SK-N-SH (cell line): Measurements from ENCODE around the gene ASIC1. TPM values are rescaled to one million over a fixed set of nuclear protein-coding genes. Genes with fewer than 3 reads are reported as not detected.

Source experiments
- CTCF ChIA-PET: fragments of 300-600, 350-600 bp; formaldehyde crosslinking; extraction: SDS; loops from one replicate; lab custom pipeline; 2021; lab: Yijun Ruan, JAX
- POLR2A ChIA-PET: fragments of 350-600 bp; sonication (Branson Sonifier 250); formaldehyde crosslinking; extraction: SDS; loops from one replicate; lab custom pipeline; 2020; ENCODE audit warnings: antibody characterized with exemption, inconsistent platforms; lab: Yijun Ruan, JAX
- DNase-seq: peaks from one replicate; pipeline ENCODE4 v3.0.0; 2012
- H2AFZ ChIP-seq: fragments of 200-600 bp; sonication (generic); 2 replicates; pipeline ENCODE4 v1.8.1; 2016; ENCODE audit warnings: antibody characterized with exemption, mild to moderate bottlenecking, low read depth
- H3F3A ChIP-seq: fragments of 200-600 bp; sonication (generic); replicated peaks from 2 replicates; pipeline ENCODE3; 2016; ENCODE audit warnings: antibody characterized with exemption, mild to moderate bottlenecking; ENCODE audit not compliant: insufficient read depth
- H3K27ac ChIP-seq, 2 experiments: fragments of 200-500 bp in 1 of 2; fragments of 200-600 bp in 1 of 2; sonication (Bioruptor generic) in 1 of 2; sonication (generic), shearing (Covaris generic) in 1 of 2; 2 replicates each; pipeline versions ENCODE4 v1.5.1 to v1.6.1; 2014 to 2016; ENCODE audit warnings: low read depth in 2 of 2, inconsistent platforms in 1 of 2, low read length in 1 of 2, mild to moderate bottlenecking in 1 of 2, mixed read lengths in 1 of 2
- H3K27me3 ChIP-seq: fragments of 200-600 bp; sonication (generic), shearing (Covaris generic); 2 replicates; pipeline ENCODE4 v1.6.1; 2016; ENCODE audit warnings: mixed run types; ENCODE audit not compliant: insufficient read depth
- H3K36me3 ChIP-seq, 2 experiments: fragments of 200-500 bp in 1 of 2; fragments of 200-600 bp in 1 of 2; sonication (Bioruptor generic) in 1 of 2; sonication (generic) in 1 of 2; replicated peaks in 1 of 2; 2 replicates each; pipeline versions ENCODE3 to v1.5.1; 2014 to 2016; ENCODE audit warnings: low read length in 1 of 2, mild to moderate bottlenecking in 1 of 2; ENCODE audit not compliant: insufficient read depth in 2 of 2, control insufficient read depth in 1 of 2
- H3K4me1 ChIP-seq, 2 experiments: fragments of 200-500 bp in 1 of 2; fragments of 200-600 bp in 1 of 2; sonication (Bioruptor generic) in 1 of 2; sonication (generic), shearing (Covaris generic) in 1 of 2; 2 replicates each; pipeline versions ENCODE4 v1.5.1 to v1.6.1; 2014 to 2016; ENCODE audit warnings: low read depth in 1 of 2, low read length in 1 of 2, mixed run types in 1 of 2; ENCODE audit not compliant: insufficient read depth in 2 of 2, control insufficient read depth in 1 of 2
- H3K4me2 ChIP-seq: fragments of 200-600 bp; sonication (generic), shearing (Covaris generic); 2 replicates; pipeline ENCODE4 v1.6.1; 2017; ENCODE audit warnings: mixed run types
- H3K4me3 ChIP-seq, 2 experiments: fragments of 200-500 bp in 1 of 2; fragments of 200-600 bp in 1 of 2; sonication (Bioruptor generic) in 1 of 2; sonication (generic), shearing (Covaris generic) in 1 of 2; 2 replicates each; pipeline versions ENCODE4 v1.5.1 to v1.8.1; 2014 to 2016; ENCODE audit warnings: low read depth in 2 of 2, inconsistent platforms in 1 of 2, low read length in 1 of 2, mild to moderate bottlenecking in 1 of 2, mixed read lengths in 1 of 2, moderate library complexity in 1 of 2
- H3K79me2 ChIP-seq: fragments of 200-600 bp; sonication (generic); 2 replicates; pipeline ENCODE4 v1.8.1; 2017; ENCODE audit warnings: mild to moderate bottlenecking; ENCODE audit not compliant: insufficient read depth
- H3K9ac ChIP-seq: fragments of 200-600 bp; sonication (generic); 2 replicates; pipeline ENCODE4 v1.6.1; 2017; ENCODE audit warnings: mixed run types
- H3K9me2 ChIP-seq: fragments of 200-600 bp; sonication (generic); 2 replicates; pipeline ENCODE4 v1.6.1; 2017; ENCODE audit warnings: mixed run types
- H3K9me3 ChIP-seq: fragments of 200-600 bp; sonication (generic); 2 replicates; pipeline ENCODE4 v1.6.1; 2017; ENCODE audit warnings: mixed run types, mild to moderate bottlenecking, moderate library complexity
- H4K20me1 ChIP-seq: fragments of 200-600 bp; sonication (generic); 2 replicates; pipeline ENCODE4 v1.6.1; 2017; ENCODE audit warnings: mild to moderate bottlenecking, mixed run types; ENCODE audit not compliant: insufficient read depth
- CTCF ChIP-seq: fragments of 200-600 bp; sonication (generic); IDR thresholded peaks from 2 replicates; pipeline ENCODE4 v1.6.1; 2017; ENCODE audit warnings: antibody characterized with exemption, mild to moderate bottlenecking, moderate library complexity
- ELF1 ChIP-seq: IDR thresholded peaks from 2 replicates; pipeline ENCODE4 v1.4.0; 2012
- EZH2phosphoT487 ChIP-seq: fragments of 200-600 bp; sonication (generic); IDR thresholded peaks from 2 replicates; pipeline ENCODE4 v1.6.1; 2017; ENCODE audit warnings: low read depth, mixed run types, mild to moderate bottlenecking, antibody characterized with exemption, moderate library complexity, borderline replicate concordance
- FOXJ3 ChIP-seq: sonication (generic); formaldehyde crosslinking; IDR thresholded peaks from 2 replicates; pipeline ENCODE4 v1.5.1; 2020; ENCODE audit warnings: mild to moderate bottlenecking, missing genetic modification reagents
- FOXM1 ChIP-seq: IDR thresholded peaks from 2 replicates; pipeline ENCODE4 v1.4.0; 2012; ENCODE audit warnings: low read depth, mild to moderate bottlenecking
- GATA2 ChIP-seq: sonication (generic); formaldehyde crosslinking; IDR thresholded peaks from 2 replicates; pipeline ENCODE4 v1.5.0; 2020; ENCODE audit warnings: mild to moderate bottlenecking, missing genetic modification reagents
- JUND ChIP-seq: IDR thresholded peaks from 2 replicates; pipeline ENCODE4 v1.4.0; 2012
- MEF2A ChIP-seq: IDR thresholded peaks from 2 replicates; pipeline ENCODE4 v1.4.0; 2012; ENCODE audit warnings: low read depth, borderline replicate concordance
- NFIC ChIP-seq: IDR thresholded peaks from 2 replicates; pipeline ENCODE4 v1.4.0; 2012; ENCODE audit warnings: borderline replicate concordance
- NRF1 ChIP-seq: IDR thresholded peaks from 2 replicates; pipeline ENCODE4 v1.6.1; 2012; ENCODE audit warnings: low read depth, mild to moderate bottlenecking, low read length
- RCOR1 ChIP-seq: fragments of 150-350 bp; IDR thresholded peaks from 2 replicates; pipeline ENCODE4 v1.6.1; 2017; ENCODE audit warnings: antibody characterized with exemption, low read length
- REST ChIP-seq: IDR thresholded peaks from 2 replicates; pipeline ENCODE4 v1.6.1; 2012; ENCODE audit warnings: mild to moderate bottlenecking, low read depth, low read length, moderate library complexity
- RXRA ChIP-seq: IDR thresholded peaks from 2 replicates; pipeline ENCODE4 v1.4.0; 2012; ENCODE audit warnings: low read depth, mild to moderate bottlenecking, borderline replicate concordance
- SIN3A ChIP-seq: IDR thresholded peaks from 2 replicates; pipeline ENCODE4 v1.6.1; 2012; ENCODE audit warnings: low read depth, mild to moderate bottlenecking, low read length, moderate library complexity, borderline replicate concordance
- TAF1 ChIP-seq: IDR thresholded peaks from 2 replicates; pipeline ENCODE4 v1.6.1; 2012; ENCODE audit warnings: low read depth, mild to moderate bottlenecking, low read length, moderate library complexity, borderline replicate concordance
- TCF12 ChIP-seq: IDR thresholded peaks from 2 replicates; pipeline ENCODE4 v1.4.0; 2012
- WGBS: methylation state at CpG from one replicate; pipeline ENCODE4 v1.1.6; 2017; ENCODE audit warnings: low lambda C conversion rate; 5-methylcytosine and 5-hydroxymethylcytosine counted together
- polyA plus RNA-seq, 3 experiments: library from polyadenylated mRNA; depleted of rRNA; stranded (reverse); fragments of >200 nt; gene quantifications; 2 replicates each; pipeline ENCODE4 v1.2.3, GENCODE V29; 2012
- TF ChIP-seq, protein P1 (sequence below): IDR thresholded peaks from 2 replicates; pipeline ENCODE4 v1.4.0; 2012; ENCODE audit warnings: low read depth, borderline replicate concordance

The ASIC1 gene
- polyA plus RNA-seq, 1 of the 3 experiments (the other 2 are of a cell fraction) = 28.4 TPM

DNA sequence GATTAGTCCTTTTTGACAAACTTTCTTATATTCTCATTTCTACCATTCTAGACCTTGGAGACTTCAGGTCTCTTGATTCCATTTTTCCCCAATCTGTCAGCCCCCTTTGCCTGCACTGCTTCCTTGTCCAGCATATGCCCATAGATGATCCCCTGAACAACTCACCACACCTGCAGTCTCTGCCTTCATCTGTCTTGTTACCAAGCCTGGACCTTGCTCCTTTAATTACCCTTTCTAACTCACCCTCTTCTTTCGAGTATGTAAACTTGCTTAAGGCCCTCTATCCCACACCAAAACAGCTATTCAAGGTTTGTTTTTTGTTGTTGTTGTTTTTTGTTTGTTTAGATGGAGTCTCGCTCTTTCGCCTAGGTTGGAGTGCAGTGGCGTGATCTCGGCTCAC, 64.2 kb downstream of the ASIC1 start:
- POLR2A ChIA-PET = no interaction called here
- H3K9me3 ChIP-seq = no peaks in the 10 kb centered on the region

DNA sequence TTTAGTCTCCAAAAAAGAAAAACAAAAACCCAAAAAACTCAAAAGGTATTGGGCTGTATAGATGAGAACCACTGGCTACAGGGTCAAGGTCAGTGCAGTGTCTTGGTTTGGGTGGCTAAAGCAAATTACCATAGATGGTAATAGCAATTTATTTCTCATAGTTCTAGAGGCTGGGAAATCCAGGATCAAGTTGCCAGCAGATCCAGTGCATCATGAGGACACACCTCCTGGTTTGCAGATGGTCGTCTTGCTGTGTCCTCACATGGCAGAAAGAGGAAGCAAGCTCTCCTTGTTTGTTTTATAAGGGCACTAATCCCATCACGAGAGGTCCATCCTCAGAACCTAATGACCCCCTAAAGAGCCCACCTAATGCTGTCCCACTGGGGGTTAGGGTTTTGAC, 65.8 kb downstream of the ASIC1 start:
- TF ChIP-seq RCOR1 (no peak), NFIC (no peak), FOXM1 (no peak), ELF1 (no peak), REST (no peak), SIN3A (no peak), CTCF (no peak), FOXJ3 (CRISPR knock-in tag) (no peak), GATA2 (no peak), MEF2A (no peak), TCF12 (no peak), NRF1 (no peak), JUND (no peak), EZH2phosphoT487 (no peak)
- TF ChIP-seq, protein P1, sequence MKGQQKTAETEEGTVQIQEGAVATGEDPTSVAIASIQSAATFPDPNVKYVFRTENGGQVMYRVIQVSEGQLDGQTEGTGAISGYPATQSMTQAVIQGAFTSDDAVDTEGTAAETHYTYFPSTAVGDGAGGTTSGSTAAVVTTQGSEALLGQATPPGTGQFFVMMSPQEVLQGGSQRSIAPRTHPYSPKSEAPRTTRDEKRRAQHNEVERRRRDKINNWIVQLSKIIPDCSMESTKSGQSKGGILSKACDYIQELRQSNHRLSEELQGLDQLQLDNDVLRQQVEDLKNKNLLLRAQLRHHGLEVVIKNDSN = no peak
- TF ChIP-seq, all 33 proteins: peak for 0
- no peak overlapping the region for H3K4me2 ChIP-seq
- H3K27ac ChIP-seq = no peak overlapping the region
- H2AFZ ChIP-seq = no peak overlapping the region
- DNase-seq = no peak
- H3K36me3 ChIP-seq = peaks cover 18 to 33% of the 10 kb centered on the region in 2 experiments
- H3K9me3 ChIP-seq = no peaks in the 10 kb centered on the region
- ChIA-PET CTCF (interaction anchor here (1.9 to 10.9 kb wide), 2 partner anchors 9 to 12 kb away, joined by 10 to 84 read pairs; partner anchors contain the start of gene COX14), POLR2A (no interaction called here)
- no peaks in the 10 kb centered on the region for H3K9me2 ChIP-seq
- no peak overlapping the region for H3K9ac ChIP-seq
- no peaks in the 10 kb centered on the region; a peak in 1 of 4 replicates for H3K4me1 ChIP-seq
- H4K20me1 ChIP-seq = no peaks in the 10 kb centered on the region
- 94% methylated on average over 2 of the region's 2 CpGs for WGBS
- peaks cover 9% of the 10 kb centered on the region for H3F3A ChIP-seq
- H3K4me3 ChIP-seq = no peak overlapping the region
- H3K79me2 ChIP-seq = peaks cover 30% of the 10 kb centered on the region
- H3K27me3 ChIP-seq = no peaks in the 10 kb centered on the region

More for the DNA sequence above, 64.2 kb downstream of the ASIC1 start:
- no peak overlapping the region for H3K4me2 ChIP-seq
- peaks cover 15 to 21% of the 10 kb centered on the region in 2 experiments for H3K36me3 ChIP-seq
- no peaks in the 10 kb centered on the region for H4K20me1 ChIP-seq
- H3K4me3 ChIP-seq = no peak overlapping the region
- no peaks in the 10 kb centered on the region for H3K4me1 ChIP-seq
- WGBS = 97% methylated on average over 5 of the region's 5 CpGs
- no peak overlapping the region for H3K27ac ChIP-seq
- H2AFZ ChIP-seq = no peak overlapping the region
- no peaks in the 10 kb centered on the region for H3K27me3 ChIP-seq
- no peak overlapping the region for H3K9ac ChIP-seq
- CTCF ChIA-PET = interaction anchor here (0.9 to 10.9 kb wide), 3 partner anchors 10 to 54 kb away, joined by 4 to 84 read pairs (median 6); partner anchors contain the start of gene COX14
- H3K79me2 ChIP-seq = peaks cover 42% of the 10 kb centered on the region
- no peak for DNase-seq
- TF ChIP-seq RXRA (no peak), NFIC (no peak), TAF1 (no peak)
- TF ChIP-seq, protein P1 = no peak
- H3K9me2 ChIP-seq = no peaks in the 10 kb centered on the region
- peaks cover 7% of the 10 kb centered on the region for H3F3A ChIP-seq
